GM13976 (cell line): ENCODE measurements around the gene SH2D4B.
A peak's percentile ranks its signal among the peaks of the same experiment; 100 is the strongest.

Source experiments
- DNase-seq: peaks from one replicate; pipeline ENCODE4 v3.0.0; 2012; ENCODE audit warnings: low spot score
- in situ Hi-C: fragments of 300-500 bp; cut with MboI; formaldehyde crosslinking; loops from one replicate; pipeline ENCODE4 v1.12.0; 2022; ENCODE audit warnings: low sequenced_read_pairs, mixed read lengths, inconsistent platforms; ENCODE audit not compliant: unreplicated experiment
- TF ChIP-seq, protein P1 (sequence below): IDR thresholded peaks from 2 replicates; pipeline ENCODE4 v1.5.1; 2012; ENCODE audit warnings: borderline replicate concordance, mild to moderate bottlenecking; ENCODE audit not compliant: insufficient read depth; ENCODE audit errors: extremely low read depth, missing control alignments, control extremely low read depth

Gene SH2D4B

DNA sequence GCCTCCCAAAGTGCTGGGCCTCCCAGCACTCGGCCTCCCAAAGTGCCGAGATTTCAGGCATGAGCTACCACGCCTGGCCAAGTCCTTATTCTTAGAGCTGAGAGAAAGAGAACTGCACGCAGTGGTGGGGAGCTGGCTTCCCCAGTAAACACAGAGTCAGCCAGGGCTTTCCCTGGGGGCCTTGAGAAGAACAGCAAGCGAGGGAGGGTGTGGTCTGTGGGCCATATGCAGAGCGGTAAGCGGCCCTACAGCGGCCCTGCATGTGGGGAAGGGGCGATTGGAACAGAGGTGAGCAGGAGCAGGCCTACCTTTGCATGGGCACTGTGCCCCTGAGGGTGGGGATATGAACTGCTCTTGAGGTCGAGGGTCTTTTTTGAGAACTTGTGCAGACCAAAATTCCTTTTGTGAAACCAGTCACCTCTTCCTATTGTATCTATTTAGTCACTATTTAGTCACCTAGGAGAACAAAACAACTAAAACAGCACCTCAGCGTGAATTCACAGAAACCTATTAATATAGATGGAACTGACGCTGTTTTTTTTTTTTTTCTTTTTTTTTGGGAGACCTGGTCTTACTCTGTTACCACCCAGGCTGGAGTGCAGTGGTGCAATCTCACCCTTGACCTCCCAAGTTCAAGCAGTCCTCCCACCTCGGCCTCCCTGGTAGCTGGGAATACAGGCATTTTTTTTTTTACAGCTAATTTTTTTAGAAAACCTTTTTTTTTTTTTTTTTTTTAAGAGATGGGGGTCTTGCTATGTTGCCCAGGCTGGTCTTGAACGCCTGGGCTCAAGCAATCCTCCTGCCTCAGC lies 36.9 kb upstream of the SH2D4B start:
- in situ Hi-C loops: loop anchor here (5.0 to 10.0 kb wide), 2 partner anchors 48 to 116 kb away; partner anchors contain the start of gene TSPAN14
- TF ChIP-seq, protein P1, sequence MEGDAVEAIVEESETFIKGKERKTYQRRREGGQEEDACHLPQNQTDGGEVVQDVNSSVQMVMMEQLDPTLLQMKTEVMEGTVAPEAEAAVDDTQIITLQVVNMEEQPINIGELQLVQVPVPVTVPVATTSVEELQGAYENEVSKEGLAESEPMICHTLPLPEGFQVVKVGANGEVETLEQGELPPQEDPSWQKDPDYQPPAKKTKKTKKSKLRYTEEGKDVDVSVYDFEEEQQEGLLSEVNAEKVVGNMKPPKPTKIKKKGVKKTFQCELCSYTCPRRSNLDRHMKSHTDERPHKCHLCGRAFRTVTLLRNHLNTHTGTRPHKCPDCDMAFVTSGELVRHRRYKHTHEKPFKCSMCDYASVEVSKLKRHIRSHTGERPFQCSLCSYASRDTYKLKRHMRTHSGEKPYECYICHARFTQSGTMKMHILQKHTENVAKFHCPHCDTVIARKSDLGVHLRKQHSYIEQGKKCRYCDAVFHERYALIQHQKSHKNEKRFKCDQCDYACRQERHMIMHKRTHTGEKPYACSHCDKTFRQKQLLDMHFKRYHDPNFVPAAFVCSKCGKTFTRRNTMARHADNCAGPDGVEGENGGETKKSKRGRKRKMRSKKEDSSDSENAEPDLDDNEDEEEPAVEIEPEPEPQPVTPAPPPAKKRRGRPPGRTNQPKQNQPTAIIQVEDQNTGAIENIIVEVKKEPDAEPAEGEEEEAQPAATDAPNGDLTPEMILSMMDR: no peak
- DNase-seq: peak; percentile 61

DNA sequence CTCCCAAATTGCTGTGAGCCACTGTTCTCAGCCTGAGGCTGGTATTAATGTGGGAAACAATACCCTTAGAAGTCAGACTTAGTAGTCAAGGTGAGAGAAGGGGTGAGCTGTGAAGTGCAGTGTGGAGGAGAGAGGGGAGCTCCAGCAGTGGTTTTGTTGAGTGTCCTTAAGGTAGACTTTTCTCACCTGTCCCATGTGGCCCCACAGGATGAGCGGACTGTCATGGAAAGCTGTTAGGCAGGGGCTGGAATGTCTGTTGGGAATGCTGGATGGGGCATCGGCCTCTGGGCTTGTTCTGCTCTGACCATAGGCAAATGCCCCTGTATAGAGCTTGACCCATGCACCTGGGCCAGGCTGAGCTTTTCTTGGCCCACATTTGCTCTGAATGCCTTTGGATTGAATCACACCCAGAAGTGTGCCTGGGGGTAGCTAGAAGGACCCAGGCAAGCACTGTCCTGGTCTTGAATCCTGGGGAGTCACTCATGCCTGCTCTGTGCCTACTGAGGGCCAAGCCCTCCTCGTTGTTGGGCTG lies 36.3 kb upstream of the SH2D4B start:
- TF ChIP-seq, protein P1: no peak
- no peak for DNase-seq
- in situ Hi-C loops: loop anchor here (5.0 to 10.0 kb wide), 2 partner anchors 49 to 117 kb away; partner anchors contain the start of gene TSPAN14

DNA sequence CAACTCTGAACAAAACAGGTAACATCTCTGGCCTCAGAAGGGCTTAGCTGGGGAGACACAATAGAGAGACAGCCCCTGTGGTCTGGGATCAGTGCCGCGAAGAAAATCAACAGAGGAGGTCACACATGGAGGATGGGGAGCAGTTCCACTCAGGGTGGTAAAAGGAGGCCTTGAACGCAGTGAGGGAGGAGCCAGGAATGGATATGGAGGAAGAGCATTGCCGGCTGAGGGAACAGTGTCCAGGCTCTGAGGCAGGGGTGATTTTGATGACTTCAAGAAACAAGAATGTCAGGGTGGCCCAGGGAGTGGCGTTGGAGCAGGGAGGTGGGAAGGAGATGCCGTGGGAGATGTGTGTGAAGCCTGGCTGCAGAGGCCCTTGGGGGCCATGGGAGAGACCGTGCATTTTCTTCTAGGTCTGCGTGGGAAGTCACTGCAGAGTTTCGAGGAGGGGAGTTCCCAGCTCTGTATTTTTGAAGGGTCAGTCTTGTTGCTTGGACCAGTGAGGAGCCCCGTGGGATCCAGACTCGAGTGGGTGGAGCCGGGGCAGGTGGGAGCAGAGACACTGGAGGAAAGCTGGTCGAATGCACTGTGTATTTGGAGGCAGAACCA lies 35.7 kb upstream of the SH2D4B start:
- TF ChIP-seq, protein P1: no peak
- DNase-seq: no peak
- in situ Hi-C loops: loop anchor here (5.0 to 10.0 kb wide), 2 partner anchors 50 to 117 kb away; partner anchors contain the start of gene TSPAN14

DNA sequence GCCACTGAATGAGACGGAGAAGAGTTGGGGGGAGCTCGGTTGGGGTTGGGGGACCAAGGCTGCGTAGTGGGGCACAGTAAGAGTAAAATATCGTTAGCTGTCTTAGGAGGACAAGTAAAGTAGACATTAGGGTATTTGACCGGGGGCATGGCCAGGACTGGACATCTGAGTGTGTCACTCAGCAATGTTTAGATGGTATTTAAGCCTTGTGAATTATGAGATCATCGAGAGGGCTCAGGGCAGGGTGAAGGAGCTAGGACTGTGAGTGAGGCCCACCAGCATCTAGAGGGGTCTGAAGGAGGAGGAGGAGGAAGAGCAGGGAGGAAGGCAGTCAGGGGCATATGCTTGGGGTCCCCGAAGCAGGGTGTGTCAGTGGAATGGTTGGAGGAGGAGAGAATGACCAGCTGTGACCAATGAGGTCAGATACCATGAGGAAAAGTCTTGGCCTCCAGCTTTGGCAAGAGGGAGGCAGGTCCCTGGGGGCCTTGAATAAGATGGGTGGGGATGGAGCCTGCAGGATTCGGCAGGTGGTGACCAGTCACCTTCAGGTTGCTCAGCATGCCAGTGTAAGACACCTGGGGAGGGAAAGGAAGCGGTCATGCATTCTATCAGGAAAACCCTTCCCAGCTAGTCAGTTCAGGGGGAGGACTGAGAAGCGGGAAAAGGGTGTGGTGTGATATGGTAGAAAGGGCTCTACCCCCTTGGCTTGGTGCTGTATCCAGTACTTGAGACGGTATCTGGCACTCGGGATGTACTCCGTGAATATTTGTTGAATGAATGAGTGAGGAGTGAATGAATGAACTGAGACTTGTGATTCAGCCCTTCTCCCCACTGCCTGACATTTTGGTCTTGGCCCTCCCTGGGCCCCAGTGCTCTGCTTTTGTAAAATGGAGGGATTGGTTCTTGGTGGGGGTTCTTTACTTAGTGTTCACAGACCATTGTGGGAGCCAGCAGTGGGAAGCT lies 34.8 kb upstream of the SH2D4B start:
- no peak for DNase-seq
- TF ChIP-seq, protein P1: no peak
- in situ Hi-C loops: loop anchor here (5.0 to 10.0 kb wide), 2 partner anchors 51 to 118 kb away; partner anchors contain the start of gene TSPAN14

DNA sequence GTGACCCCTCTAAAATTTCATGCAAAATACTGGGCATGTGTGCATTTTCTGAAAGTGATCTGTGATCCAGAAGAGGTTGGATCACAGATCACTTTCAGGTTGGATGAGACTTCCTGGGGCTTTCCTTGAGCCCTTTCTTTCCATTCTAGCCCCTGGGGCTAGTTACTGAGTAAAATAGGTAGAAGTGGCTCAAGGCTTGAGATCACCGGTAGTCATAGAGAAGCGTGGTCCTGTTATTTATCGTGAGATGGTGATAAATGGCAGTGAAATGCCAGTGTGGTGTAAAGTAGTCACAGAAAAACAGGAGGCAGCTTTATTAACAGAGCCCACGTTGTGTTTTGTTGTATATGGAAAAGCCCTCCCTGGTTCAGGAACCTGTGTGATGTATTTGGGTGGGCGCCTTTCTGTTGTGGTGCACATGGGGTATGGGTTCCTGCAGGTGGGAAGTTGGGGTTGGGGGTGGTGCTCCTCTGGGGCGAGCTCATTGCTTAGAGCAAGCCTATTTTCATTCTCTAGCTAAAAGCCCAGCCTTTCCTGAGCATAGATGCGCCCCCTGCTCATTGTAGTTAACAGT lies 34.0 kb upstream of the SH2D4B start:
- TF ChIP-seq, protein P1: no peak
- in situ Hi-C loops: loop anchor here (5.0 to 10.0 kb wide), 2 partner anchors 51 to 119 kb away; partner anchors contain the start of gene TSPAN14
- DNase-seq: no peak
